PFSK-1 (cell line): ENCODE data around the gene RAD17.

ENCODE experiments used
- POLR2AphosphoS5 ChIP-seq: IDR thresholded peaks from 2 replicates; pipeline ENCODE4 v1.6.1; 2012; ENCODE audit warnings: low read depth, mild to moderate bottlenecking, control low read depth, low read length, moderate library complexity
- REST ChIP-seq, 2 experiments: IDR thresholded peaks; 2 replicates each; pipeline versions ENCODE4 v1.6.1 to v1.8.0; 2011 to 2012; ENCODE audit warnings: low read depth in 2 of 2, low read length in 2 of 2, control low read depth in 1 of 2, inconsistent platforms in 1 of 2, mild to moderate bottlenecking in 1 of 2, moderate library complexity in 1 of 2; ENCODE audit not compliant: insufficient read depth in 1 of 2
- SIN3A ChIP-seq: IDR thresholded peaks from 2 replicates; pipeline ENCODE4 v1.6.1; 2012; ENCODE audit warnings: mild to moderate bottlenecking, low read length, moderate library complexity, borderline replicate concordance; ENCODE audit not compliant: insufficient read depth
- TAF1 ChIP-seq: IDR thresholded peaks from 2 replicates; pipeline ENCODE4 v1.6.1; 2012; ENCODE audit warnings: low read length, control low read depth, borderline replicate concordance; ENCODE audit not compliant: insufficient read depth

- TF ChIP-seq POLR2AphosphoS5 (no peak), SIN3A (no peak), REST (IDR thresholded peaks at IDR 0.05; ENCODE audit: insufficient read depth in 1 of 2, low read depth in 2 of 2, low read length in 2 of 2) (no peak), TAF1 (no peak)
Measured at GRCh38 chr5:69335341-69335935, 34.2 kb upstream of the RAD17 start.
